Measurements from ENCODE around the gene MPZL1.

- TF ChIP-seq, protein P1, sequence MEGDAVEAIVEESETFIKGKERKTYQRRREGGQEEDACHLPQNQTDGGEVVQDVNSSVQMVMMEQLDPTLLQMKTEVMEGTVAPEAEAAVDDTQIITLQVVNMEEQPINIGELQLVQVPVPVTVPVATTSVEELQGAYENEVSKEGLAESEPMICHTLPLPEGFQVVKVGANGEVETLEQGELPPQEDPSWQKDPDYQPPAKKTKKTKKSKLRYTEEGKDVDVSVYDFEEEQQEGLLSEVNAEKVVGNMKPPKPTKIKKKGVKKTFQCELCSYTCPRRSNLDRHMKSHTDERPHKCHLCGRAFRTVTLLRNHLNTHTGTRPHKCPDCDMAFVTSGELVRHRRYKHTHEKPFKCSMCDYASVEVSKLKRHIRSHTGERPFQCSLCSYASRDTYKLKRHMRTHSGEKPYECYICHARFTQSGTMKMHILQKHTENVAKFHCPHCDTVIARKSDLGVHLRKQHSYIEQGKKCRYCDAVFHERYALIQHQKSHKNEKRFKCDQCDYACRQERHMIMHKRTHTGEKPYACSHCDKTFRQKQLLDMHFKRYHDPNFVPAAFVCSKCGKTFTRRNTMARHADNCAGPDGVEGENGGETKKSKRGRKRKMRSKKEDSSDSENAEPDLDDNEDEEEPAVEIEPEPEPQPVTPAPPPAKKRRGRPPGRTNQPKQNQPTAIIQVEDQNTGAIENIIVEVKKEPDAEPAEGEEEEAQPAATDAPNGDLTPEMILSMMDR (IDR thresholded peaks at IDR 0.05; ENCODE audit: low read depth, low read length, missing input control) = peak; percentile 26
- TF ChIP-seq RXRA (IDR thresholded peaks at IDR 0.05) (no peak), JUND (IDR thresholded peaks at IDR 0.05) (no peak)
- TF ChIP-seq, protein P2, sequence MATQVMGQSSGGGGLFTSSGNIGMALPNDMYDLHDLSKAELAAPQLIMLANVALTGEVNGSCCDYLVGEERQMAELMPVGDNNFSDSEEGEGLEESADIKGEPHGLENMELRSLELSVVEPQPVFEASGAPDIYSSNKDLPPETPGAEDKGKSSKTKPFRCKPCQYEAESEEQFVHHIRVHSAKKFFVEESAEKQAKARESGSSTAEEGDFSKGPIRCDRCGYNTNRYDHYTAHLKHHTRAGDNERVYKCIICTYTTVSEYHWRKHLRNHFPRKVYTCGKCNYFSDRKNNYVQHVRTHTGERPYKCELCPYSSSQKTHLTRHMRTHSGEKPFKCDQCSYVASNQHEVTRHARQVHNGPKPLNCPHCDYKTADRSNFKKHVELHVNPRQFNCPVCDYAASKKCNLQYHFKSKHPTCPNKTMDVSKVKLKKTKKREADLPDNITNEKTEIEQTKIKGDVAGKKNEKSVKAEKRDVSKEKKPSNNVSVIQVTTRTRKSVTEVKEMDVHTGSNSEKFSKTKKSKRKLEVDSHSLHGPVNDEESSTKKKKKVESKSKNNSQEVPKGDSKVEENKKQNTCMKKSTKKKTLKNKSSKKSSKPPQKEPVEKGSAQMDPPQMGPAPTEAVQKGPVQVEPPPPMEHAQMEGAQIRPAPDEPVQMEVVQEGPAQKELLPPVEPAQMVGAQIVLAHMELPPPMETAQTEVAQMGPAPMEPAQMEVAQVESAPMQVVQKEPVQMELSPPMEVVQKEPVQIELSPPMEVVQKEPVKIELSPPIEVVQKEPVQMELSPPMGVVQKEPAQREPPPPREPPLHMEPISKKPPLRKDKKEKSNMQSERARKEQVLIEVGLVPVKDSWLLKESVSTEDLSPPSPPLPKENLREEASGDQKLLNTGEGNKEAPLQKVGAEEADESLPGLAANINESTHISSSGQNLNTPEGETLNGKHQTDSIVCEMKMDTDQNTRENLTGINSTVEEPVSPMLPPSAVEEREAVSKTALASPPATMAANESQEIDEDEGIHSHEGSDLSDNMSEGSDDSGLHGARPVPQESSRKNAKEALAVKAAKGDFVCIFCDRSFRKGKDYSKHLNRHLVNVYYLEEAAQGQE (IDR thresholded peaks at IDR 0.05) = no peak
These were observed 691 bp upstream of the MPZL1 start for GRCh38 chr1:167720965-167721616.

All from liver (tissue), 3 donors.